Measurements from ENCODE around the gene HOXB6.
A peak's percentile ranks its signal among the peaks of the same experiment; 100 is the strongest.

The HOXB6 gene

DNA sequence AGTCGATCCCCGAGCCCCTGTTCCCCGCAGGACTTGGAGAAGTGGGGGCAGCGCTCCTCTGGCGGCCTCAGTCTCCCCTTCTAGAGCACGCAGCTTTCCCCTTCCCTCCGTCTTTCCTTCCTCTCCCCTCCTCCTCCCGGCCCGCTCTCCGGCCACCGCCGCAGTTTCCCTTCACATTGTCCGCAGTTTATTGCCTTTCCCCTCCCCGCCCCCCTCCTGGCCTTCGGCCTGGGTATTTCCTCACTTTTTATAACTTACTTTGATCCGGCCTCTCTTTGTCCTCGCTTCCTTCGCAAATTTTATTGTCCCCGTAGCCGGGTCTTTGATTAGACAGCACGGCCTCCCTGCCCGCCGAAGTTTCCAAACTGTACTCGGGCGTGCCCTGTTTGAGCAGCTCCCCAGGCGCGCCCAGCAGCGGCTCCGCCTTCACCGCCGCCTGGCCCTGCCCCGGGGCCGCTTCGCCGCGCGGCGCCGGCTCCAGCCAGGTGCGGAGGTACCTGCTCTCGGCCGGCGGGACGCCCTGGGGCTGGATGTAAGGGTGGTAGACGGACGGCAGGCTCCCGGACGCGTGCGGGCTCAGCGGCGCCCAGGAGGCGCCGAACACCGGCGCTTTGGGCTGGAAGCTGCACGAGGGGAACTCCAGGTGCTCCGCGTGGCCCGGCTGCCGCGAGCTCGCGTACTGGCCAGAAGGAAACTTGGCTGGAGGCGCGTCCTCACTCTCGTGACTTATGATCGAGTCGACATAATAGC lies 20.9 kb upstream of the HOXB6 start:
- peak; percentile 31 for ATAC-seq
- no peak for TF ChIP-seq ZC3H10 (CRISPR knock-in tag; IDR thresholded peaks at IDR 0.05)
- TF ChIP-seq ARNTL (CRISPR knock-in tag; IDR thresholded peaks at IDR 0.05; ENCODE audit: borderline replicate concordance, low read depth) = no peak
- TF ChIP-seq ZFP30 (CRISPR knock-in tag; IDR thresholded peaks at IDR 0.05) = no peak
- TF ChIP-seq RARB (CRISPR knock-in tag; IDR thresholded peaks at IDR 0.05) = no peak

DNA sequence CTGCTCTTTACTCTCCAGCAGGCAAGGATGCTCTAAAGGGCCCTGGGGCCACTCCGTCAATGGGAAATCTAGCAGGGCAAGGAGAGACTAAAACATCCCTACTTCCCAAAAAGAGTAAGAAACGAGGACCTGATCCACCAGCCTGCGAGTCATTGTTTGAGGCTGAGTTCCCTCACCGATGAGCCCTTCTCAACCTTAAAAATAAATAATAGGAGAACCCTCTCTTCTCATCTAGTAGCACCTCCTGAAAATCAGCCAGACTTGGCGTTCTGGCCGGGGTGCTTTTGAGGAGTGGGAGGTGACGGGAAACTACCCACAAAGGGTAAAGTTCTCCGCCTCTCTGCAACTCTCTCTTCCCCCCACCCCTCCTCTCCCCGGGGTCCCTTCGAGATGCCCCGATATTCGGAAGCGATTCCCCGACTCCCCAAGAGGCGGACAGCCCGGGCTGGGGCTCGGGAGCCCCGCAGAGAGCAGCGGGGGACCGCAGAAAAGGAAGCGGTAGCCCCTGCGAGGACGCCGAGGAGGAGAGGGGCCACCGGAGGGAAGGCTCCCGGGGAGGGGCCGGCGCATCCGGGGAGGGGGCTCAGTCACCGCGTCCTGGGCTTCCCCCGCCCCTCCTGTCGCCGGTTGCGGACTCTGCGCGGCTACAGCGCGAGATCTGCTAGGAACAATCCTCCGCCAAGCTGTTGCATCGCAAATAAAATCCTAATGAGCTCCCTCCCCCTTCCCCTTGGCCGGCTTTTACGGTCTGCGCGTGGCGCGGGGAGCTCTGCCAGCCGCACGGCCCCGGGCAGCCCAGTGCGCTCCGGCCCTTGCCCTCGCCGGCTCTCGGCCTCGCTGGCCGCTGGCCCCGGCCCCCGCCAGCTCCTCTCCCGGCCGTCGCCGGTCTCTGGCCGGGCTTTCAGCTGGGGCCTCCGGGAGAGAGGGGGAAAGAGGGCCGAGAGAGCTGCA lies 20.0 kb upstream of the HOXB6 start:
- ATAC-seq = peak; percentile 50
- TF ChIP-seq PPARA (CRISPR knock-in tag; IDR thresholded peaks at IDR 0.05; ENCODE audit: borderline replicate concordance) (no peak), RARB (CRISPR knock-in tag; IDR thresholded peaks at IDR 0.05) (no peak), SNAI2 (CRISPR knock-in tag; IDR thresholded peaks at IDR 0.05) (no peak), ISL1 (CRISPR knock-in tag; IDR thresholded peaks at IDR 0.05) (no peak), ZNF565 (CRISPR knock-in tag; conservative IDR thresholded peaks at IDR 0.05; ENCODE audit: low read depth) (no peak), ZNF70 (CRISPR knock-in tag; IDR thresholded peaks at IDR 0.05) (no peak), ZNF8 (CRISPR knock-in tag; IDR thresholded peaks at IDR 0.05) (no peak), GLIS3 (CRISPR knock-in tag; IDR thresholded peaks at IDR 0.05) (no peak), OSR1 (CRISPR knock-in tag; IDR thresholded peaks at IDR 0.05) (no peak), TCF4 (CRISPR knock-in tag; IDR thresholded peaks at IDR 0.05; ENCODE audit: borderline replicate concordance) (no peak)
- TF ChIP-seq, protein P1, sequence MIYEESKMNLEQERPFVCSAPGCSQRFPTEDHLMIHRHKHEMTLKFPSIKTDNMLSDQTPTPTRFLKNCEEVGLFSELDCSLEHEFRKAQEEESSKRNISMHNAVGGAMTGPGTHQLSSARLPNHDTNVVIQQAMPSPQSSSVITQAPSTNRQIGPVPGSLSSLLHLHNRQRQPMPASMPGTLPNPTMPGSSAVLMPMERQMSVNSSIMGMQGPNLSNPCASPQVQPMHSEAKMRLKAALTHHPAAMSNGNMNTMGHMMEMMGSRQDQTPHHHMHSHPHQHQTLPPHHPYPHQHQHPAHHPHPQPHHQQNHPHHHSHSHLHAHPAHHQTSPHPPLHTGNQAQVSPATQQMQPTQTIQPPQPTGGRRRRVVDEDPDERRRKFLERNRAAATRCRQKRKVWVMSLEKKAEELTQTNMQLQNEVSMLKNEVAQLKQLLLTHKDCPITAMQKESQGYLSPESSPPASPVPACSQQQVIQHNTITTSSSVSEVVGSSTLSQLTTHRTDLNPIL (CRISPR knock-in tag; IDR thresholded peaks at IDR 0.05; ENCODE audit: low read depth) = no peak

DNA sequence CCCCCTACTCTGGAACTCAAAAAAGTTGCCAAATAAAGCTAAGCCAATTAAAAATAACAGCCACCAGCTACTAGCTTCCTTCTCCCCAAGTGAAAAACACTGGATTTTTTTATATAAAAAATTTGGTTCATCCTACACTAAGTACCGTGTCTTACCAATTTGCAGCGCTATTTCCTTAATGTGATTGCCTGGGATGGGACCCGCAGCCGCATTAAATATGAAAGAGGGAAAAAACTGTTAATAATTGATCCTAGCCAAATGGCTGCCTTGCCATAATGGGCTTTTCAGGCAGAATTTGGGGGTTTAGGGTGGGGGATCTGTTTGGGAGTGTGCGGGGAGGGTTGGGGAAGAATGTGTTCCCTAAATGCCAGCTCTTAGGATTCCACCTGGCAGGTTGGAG lies 19.3 kb upstream of the HOXB6 start:
- no peak for TF ChIP-seq GLIS3 (CRISPR knock-in tag; IDR thresholded peaks at IDR 0.05)
- no peak for TF ChIP-seq OSR1 (CRISPR knock-in tag; IDR thresholded peaks at IDR 0.05)
- TF ChIP-seq SNAI2 (CRISPR knock-in tag; IDR thresholded peaks at IDR 0.05) = no peak
- no peak for TF ChIP-seq ZNF8 (CRISPR knock-in tag; IDR thresholded peaks at IDR 0.05)
- no peak for TF ChIP-seq ZNF565 (CRISPR knock-in tag; conservative IDR thresholded peaks at IDR 0.05; ENCODE audit: low read depth)
- TF ChIP-seq, protein P1 (CRISPR knock-in tag; IDR thresholded peaks at IDR 0.05; ENCODE audit: low read depth) = no peak
- TF ChIP-seq, protein P2, sequence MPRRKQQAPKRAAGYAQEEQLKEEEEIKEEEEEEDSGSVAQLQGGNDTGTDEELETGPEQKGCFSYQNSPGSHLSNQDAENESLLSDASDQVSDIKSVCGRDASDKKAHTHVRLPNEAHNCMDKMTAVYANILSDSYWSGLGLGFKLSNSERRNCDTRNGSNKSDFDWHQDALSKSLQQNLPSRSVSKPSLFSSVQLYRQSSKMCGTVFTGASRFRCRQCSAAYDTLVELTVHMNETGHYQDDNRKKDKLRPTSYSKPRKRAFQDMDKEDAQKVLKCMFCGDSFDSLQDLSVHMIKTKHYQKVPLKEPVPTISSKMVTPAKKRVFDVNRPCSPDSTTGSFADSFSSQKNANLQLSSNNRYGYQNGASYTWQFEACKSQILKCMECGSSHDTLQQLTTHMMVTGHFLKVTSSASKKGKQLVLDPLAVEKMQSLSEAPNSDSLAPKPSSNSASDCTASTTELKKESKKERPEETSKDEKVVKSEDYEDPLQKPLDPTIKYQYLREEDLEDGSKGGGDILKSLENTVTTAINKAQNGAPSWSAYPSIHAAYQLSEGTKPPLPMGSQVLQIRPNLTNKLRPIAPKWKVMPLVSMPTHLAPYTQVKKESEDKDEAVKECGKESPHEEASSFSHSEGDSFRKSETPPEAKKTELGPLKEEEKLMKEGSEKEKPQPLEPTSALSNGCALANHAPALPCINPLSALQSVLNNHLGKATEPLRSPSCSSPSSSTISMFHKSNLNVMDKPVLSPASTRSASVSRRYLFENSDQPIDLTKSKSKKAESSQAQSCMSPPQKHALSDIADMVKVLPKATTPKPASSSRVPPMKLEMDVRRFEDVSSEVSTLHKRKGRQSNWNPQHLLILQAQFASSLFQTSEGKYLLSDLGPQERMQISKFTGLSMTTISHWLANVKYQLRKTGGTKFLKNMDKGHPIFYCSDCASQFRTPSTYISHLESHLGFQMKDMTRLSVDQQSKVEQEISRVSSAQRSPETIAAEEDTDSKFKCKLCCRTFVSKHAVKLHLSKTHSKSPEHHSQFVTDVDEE (CRISPR knock-in tag; IDR thresholded peaks at IDR 0.05) = no peak
- no peak for TF ChIP-seq ZFP30 (CRISPR knock-in tag; IDR thresholded peaks at IDR 0.05)
- no peak for TF ChIP-seq BACH2 (CRISPR knock-in tag; IDR thresholded peaks at IDR 0.05; ENCODE audit: borderline replicate concordance)
- TF ChIP-seq ARNTL (CRISPR knock-in tag; IDR thresholded peaks at IDR 0.05; ENCODE audit: borderline replicate concordance, low read depth) = no peak
- ATAC-seq = no peak

DNA sequence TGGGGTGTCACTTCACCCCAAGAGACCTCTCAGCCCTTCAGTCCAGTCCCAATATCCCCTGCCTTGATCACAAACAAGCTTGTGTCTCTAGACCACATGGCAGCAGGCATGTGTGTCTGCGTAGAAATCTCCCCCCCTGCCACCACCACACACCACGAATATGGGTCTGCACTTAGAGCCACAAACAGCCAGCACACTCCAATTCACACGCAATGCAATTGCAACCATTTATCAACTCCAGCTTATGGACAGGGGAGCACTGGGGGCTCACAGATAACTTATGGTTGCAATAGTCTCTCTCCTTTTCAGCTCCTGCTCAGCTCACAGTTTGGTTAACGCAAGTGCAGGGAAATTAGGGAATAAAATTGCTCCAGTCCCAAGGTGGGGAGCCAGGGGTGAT lies 18.8 kb upstream of the HOXB6 start:
- TF ChIP-seq OSR1 (CRISPR knock-in tag; IDR thresholded peaks at IDR 0.05) = no peak
- no peak for TF ChIP-seq TCF4 (CRISPR knock-in tag; IDR thresholded peaks at IDR 0.05; ENCODE audit: borderline replicate concordance)
- no peak for TF ChIP-seq GLIS3 (CRISPR knock-in tag; IDR thresholded peaks at IDR 0.05)
- TF ChIP-seq, protein P1 (CRISPR knock-in tag; IDR thresholded peaks at IDR 0.05; ENCODE audit: low read depth) = no peak
- TF ChIP-seq ZFP30 (CRISPR knock-in tag; IDR thresholded peaks at IDR 0.05) = no peak
- TF ChIP-seq BACH2 (CRISPR knock-in tag; IDR thresholded peaks at IDR 0.05; ENCODE audit: borderline replicate concordance) = no peak
- TF ChIP-seq ZNF565 (CRISPR knock-in tag; conservative IDR thresholded peaks at IDR 0.05; ENCODE audit: low read depth) = no peak
- TF ChIP-seq ZNF70 (CRISPR knock-in tag; IDR thresholded peaks at IDR 0.05) = no peak
- ATAC-seq = no peak

All from SK-N-SH treated with all-trans-retinoic acid at 6 μM for 48 hours (cell line).